ENCODE measurements around the gene RHOB. TPM values are rescaled to one million over a fixed set of nuclear protein-coding genes. Genes with fewer than 3 reads are reported as not detected.

Gene RHOB
- polyA plus RNA-seq, 1 of the 3 experiments (the other 2 are of a cell fraction) = 50.3 TPM

- TF ChIP-seq RXRA (IDR thresholded peaks at IDR 0.05; ENCODE audit: borderline replicate concordance, low read depth) (no peak), PBX3 (IDR thresholded peaks at IDR 0.05) (no peak), RFX5 (IDR thresholded peaks at IDR 0.05; ENCODE audit: low read length) (no peak), EP300 (IDR thresholded peaks at IDR 0.05; ENCODE audit: borderline replicate concordance in 1 of 2, low read depth in 1 of 2, low read length in 1 of 2) (no peak), CHD2 (IDR thresholded peaks at IDR 0.05; ENCODE audit: low read length, partially characterized antibody) (no peak), USF1 (IDR thresholded peaks at IDR 0.05; ENCODE audit: borderline replicate concordance, low read depth) (no peak), TEAD4 (IDR thresholded peaks at IDR 0.05; ENCODE audit: borderline replicate concordance, insufficient read depth) (no peak)
These were observed 43.0 kb upstream of the RHOB start (continued) for GRCh38 chr2:20403774-20404312.

- WGBS (ENCODE audit: low lambda C conversion rate) = 76% methylated on average over 2 of the region's 2 CpGs
- no peaks in the 10 kb centered on the region for H3K9me2 ChIP-seq
- no peak for TF ChIP-seq CHD2 (IDR thresholded peaks at IDR 0.05; ENCODE audit: low read length, partially characterized antibody)
- TF ChIP-seq JUND (IDR thresholded peaks at IDR 0.05) = no peak
- TF ChIP-seq RAD21 (IDR thresholded peaks at IDR 0.05; ENCODE audit: low read length) = no peak
- no peak for TF ChIP-seq RXRA (IDR thresholded peaks at IDR 0.05; ENCODE audit: borderline replicate concordance, low read depth)
- TF ChIP-seq MEF2A (IDR thresholded peaks at IDR 0.05; ENCODE audit: borderline replicate concordance, low read depth) = no peak
- TF ChIP-seq SIN3A (IDR thresholded peaks at IDR 0.05; ENCODE audit: borderline replicate concordance, low read depth, low read length) = no peak
- no peak for TF ChIP-seq RCOR1 (IDR thresholded peaks at IDR 0.05; ENCODE audit: low read length)
- no peak for TF ChIP-seq TEAD4 (IDR thresholded peaks at IDR 0.05; ENCODE audit: borderline replicate concordance, insufficient read depth)
- no peak for TF ChIP-seq RFX5 (IDR thresholded peaks at IDR 0.05; ENCODE audit: low read length)
- TF ChIP-seq, protein P1, sequence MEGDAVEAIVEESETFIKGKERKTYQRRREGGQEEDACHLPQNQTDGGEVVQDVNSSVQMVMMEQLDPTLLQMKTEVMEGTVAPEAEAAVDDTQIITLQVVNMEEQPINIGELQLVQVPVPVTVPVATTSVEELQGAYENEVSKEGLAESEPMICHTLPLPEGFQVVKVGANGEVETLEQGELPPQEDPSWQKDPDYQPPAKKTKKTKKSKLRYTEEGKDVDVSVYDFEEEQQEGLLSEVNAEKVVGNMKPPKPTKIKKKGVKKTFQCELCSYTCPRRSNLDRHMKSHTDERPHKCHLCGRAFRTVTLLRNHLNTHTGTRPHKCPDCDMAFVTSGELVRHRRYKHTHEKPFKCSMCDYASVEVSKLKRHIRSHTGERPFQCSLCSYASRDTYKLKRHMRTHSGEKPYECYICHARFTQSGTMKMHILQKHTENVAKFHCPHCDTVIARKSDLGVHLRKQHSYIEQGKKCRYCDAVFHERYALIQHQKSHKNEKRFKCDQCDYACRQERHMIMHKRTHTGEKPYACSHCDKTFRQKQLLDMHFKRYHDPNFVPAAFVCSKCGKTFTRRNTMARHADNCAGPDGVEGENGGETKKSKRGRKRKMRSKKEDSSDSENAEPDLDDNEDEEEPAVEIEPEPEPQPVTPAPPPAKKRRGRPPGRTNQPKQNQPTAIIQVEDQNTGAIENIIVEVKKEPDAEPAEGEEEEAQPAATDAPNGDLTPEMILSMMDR (IDR thresholded peaks at IDR 0.05) = no peak
- no peak for TF ChIP-seq FOSL2 (IDR thresholded peaks at IDR 0.05; ENCODE audit: borderline replicate concordance, low read depth)
- TF ChIP-seq ELF1 (IDR thresholded peaks at IDR 0.05) = no peak
- TF ChIP-seq, protein P2, sequence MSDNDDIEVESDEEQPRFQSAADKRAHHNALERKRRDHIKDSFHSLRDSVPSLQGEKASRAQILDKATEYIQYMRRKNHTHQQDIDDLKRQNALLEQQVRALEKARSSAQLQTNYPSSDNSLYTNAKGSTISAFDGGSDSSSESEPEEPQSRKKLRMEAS (IDR thresholded peaks at IDR 0.05; ENCODE audit: low read depth) = no peak
- no peaks in the 10 kb centered on the region for H3K79me2 ChIP-seq (ENCODE audit: insufficient read depth)
- ChIA-PET POLR2A (interaction anchor here (2.0 kb wide), 1 partner anchor 42 kb away, joined by 7 read pairs; the partner anchor contains the start of gene RHOB), CTCF (interaction anchor here (0.8 to 16.4 kb wide), 7 partner anchors 9 to 252 kb away, joined by 3 to 243 read pairs (median 4); no protein-coding TSS in a partner anchor)
- no peak overlapping the region for H3K27ac ChIP-seq (ENCODE audit: low read depth in 2 of 2, low read length in 1 of 2)
- H4K20me1 ChIP-seq (ENCODE audit: insufficient read depth) = no peaks in the 10 kb centered on the region
- H3K36me3 ChIP-seq (replicated peaks in 1 of 2; ENCODE audit: control insufficient read depth in 1 of 2, insufficient read depth in 2 of 2, low read length in 1 of 2) = no peaks in the 10 kb centered on the region
- no peaks in the 10 kb centered on the region for H3F3A ChIP-seq (replicated peaks; ENCODE audit: insufficient read depth)
- H2AFZ ChIP-seq (ENCODE audit: low read depth) = no peak overlapping the region
- peaks cover 4% of the 10 kb centered on the region; the same call in 1 of the 2 replicates for H3K27me3 ChIP-seq (ENCODE audit: insufficient read depth)
- H3K4me3 ChIP-seq (ENCODE audit: low read depth in 2 of 2, low read length in 1 of 2) = no peak overlapping the region
- no peak for DNase-seq
- no peaks in the 10 kb centered on the region; a peak in 1 of 4 replicates for H3K4me1 ChIP-seq (ENCODE audit: control insufficient read depth in 1 of 2, insufficient read depth in 2 of 2, low read depth in 1 of 2, low read length in 1 of 2)
- H3K9ac ChIP-seq = no peak overlapping the region
- peaks cover 14% of the 10 kb centered on the region; the same call in 1 of the 2 replicates for H3K9me3 ChIP-seq
- H3K4me2 ChIP-seq = no peak overlapping the region
These were observed 41.9 kb upstream of the RHOB start for GRCh38 chr2:20404950-20405349.

Measured in SK-N-SH (cell line).